Activated naive CD8-positive, alpha-beta T cell treated with anti-CD3 and anti-CD28 coated beads for 36 hours (primary cell): ENCODE measurements around the gene TMEM240. TPM values are rescaled to one million over a fixed set of nuclear protein-coding genes. Genes with fewer than 3 reads are reported as not detected.
"Not testable (repeated sequence)": the region's sequence is repeated elsewhere in the genome, so short reads cannot be mapped to it uniquely, and the experiment has no call there.

Experiments
- DNase-seq: peaks from one replicate; pipeline ENCODE4 v3.0.0; 2021
- H3K27ac Mint-ChIP-seq: one replicate; pipeline ENCODE4 v1.8.0; 2022; ENCODE audit warnings: mild to moderate bottlenecking, moderate library complexity, mixed read lengths
- H3K27me3 Mint-ChIP-seq: one replicate; pipeline ENCODE4 v1.8.0; 2022; ENCODE audit warnings: mild to moderate bottlenecking, mixed read lengths
- H3K36me3 Mint-ChIP-seq: one replicate; pipeline ENCODE4 v1.8.0; 2021; ENCODE audit warnings: mild to moderate bottlenecking, mixed read lengths
- H3K4me1 Mint-ChIP-seq: one replicate; pipeline ENCODE4 v1.8.0; 2021; ENCODE audit warnings: mixed read lengths
- H3K4me3 Mint-ChIP-seq: one replicate; pipeline ENCODE4 v1.8.0; 2022; ENCODE audit warnings: mild to moderate bottlenecking, moderate library complexity, mixed read lengths
- H3K9me3 Mint-ChIP-seq: one replicate; pipeline ENCODE4 v1.8.0; 2022; ENCODE audit warnings: mixed read lengths
- total RNA-seq, 2 experiments: library from RNA; stranded (reverse); gene quantifications; one replicate each; pipeline ENCODE4 v1.2.3, GENCODE V29; 2021

The TMEM240 gene
- total RNA-seq, 2 experiments from 2014 or later = 0.88 TPM; not detected in 1

DNA sequence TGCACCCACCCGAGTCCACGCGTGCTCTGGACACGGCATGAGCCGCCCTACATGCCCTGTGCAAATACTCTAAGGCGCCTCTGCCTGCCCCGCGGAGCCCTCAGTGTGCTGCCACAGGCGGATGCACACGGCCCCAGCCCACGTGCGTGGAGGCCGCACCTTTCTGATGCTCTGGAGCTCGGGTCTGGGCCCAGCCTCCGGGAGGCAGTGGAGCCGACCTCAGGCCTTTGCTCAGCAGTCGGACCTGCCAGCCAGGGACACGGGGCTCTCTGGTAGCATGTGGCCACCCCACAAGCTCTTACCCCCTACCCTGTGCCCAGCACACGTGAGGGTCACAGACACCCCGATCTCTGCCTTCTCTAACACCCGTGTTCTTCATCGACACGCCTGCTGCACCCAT is 2.1 kb downstream of the TMEM240 start:
- no peak for DNase-seq
- Mint-ChIP-seq H3K36me3 (peaks cover 6% of the 10 kb centered on the region), H3K9me3 (no peaks in the 10 kb centered on the region), H3K27me3 (no peaks in the 10 kb centered on the region), H3K4me3 (no peak overlapping the region), H3K27ac (no peak overlapping the region), H3K4me1 (peaks cover 1% of the 10 kb centered on the region)

- Mint-ChIP-seq H3K9me3 (no peaks in the 10 kb centered on the region), H3K4me3 (no peak overlapping the region), H3K27ac (no peak overlapping the region), H3K27me3 (no peaks in the 10 kb centered on the region), H3K4me1 (peaks cover 1% of the 10 kb centered on the region), H3K36me3 (peaks cover 5% of the 10 kb centered on the region)
- no peak for DNase-seq
Measured at GRCh38 chr1:1537626-1538250, 2.7 kb downstream of the TMEM240 start.

DNA sequence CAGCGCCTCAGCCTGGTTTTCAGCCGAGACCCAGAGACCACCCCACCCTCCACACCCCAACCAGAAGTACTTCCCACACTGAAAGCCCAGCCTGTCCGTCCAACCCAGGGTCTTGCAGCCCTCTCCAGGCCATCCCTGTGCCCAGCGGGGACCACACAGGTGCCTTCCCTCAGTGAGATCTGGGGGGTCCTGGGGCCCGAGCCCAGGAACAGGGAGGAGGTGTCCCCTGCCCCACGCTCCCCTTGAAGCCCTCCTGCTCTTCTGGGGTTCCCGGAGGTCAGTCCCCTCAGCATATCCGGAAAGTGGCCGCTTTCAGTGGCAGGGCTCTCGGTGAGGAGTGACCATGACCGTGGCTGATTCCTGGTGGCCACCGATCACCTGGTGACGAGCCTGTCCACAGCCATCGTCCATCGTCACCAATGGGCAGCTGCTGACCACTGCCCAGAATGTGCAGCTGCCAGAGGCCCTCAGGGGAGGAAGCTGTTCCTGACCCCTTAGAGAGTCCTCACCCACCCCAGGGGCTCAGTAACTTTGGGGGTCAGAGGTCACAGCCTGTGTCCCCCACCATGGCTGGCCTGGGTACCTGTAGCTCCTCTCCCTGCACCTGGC is 3.4 kb downstream of the TMEM240 start:
- Mint-ChIP-seq H3K4me1 (peaks cover 1% of the 10 kb centered on the region), H3K4me3 (no peak overlapping the region), H3K36me3 (peaks cover 12% of the 10 kb centered on the region), H3K9me3 (peaks cover 1% of the 10 kb centered on the region), H3K27ac (no peak overlapping the region), H3K27me3 (no peaks in the 10 kb centered on the region)
- DNase-seq = no peak

DNA sequence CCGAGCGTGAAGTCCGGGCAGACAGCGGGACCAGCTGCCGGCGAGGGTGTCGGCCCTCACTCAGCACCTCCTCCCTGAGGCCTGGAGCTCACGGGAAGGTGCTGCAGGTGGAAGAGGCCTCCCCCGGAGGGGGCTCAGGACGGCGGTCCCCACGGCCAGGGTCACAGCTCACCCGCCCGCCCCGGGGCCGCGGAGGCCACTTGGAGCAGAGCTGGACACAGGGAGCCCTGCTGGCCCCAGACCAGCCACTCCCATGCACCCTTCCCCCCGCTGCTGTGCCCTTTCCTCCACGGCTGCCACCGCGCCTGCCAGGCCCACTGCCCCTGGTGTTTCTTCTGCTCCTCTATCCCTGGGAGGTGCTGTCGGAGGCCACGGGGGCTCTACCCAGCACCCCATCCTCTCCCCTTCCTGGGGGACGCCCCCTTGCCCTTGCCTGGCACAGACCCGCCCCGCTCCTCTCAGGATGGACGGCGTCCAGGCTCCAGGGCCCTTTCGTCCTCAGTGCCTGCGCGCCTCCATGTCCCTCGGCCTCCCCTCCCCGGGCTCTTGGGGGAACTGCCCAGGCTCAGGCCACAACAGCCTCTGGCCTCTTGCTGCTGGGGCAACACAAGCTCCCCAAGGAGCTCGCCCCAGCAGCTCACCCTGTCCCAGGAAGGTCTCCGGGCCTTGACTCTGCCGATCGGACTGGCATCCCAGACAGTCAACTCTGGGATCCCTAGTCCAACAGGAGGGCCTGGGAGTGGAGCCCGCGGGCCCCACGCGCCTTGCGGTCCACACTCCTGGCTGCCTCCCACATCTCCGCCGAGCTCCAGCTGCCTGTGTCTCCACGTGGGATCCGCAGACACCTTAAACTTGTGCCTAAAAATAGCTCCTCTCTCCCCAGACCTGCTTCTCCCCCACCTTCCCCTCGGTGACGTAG is 4.1 kb downstream of the TMEM240 start:
- peaks cover 14% of the 10 kb centered on the region for H3K36me3 Mint-ChIP-seq
- H3K4me3 Mint-ChIP-seq = no peak overlapping the region
- DNase-seq = no peak
- H3K27me3 Mint-ChIP-seq = no peaks in the 10 kb centered on the region
- H3K27ac Mint-ChIP-seq = no peak overlapping the region
- peaks cover 1% of the 10 kb centered on the region for H3K4me1 Mint-ChIP-seq
- H3K9me3 Mint-ChIP-seq = peaks cover 5% of the 10 kb centered on the region

DNA sequence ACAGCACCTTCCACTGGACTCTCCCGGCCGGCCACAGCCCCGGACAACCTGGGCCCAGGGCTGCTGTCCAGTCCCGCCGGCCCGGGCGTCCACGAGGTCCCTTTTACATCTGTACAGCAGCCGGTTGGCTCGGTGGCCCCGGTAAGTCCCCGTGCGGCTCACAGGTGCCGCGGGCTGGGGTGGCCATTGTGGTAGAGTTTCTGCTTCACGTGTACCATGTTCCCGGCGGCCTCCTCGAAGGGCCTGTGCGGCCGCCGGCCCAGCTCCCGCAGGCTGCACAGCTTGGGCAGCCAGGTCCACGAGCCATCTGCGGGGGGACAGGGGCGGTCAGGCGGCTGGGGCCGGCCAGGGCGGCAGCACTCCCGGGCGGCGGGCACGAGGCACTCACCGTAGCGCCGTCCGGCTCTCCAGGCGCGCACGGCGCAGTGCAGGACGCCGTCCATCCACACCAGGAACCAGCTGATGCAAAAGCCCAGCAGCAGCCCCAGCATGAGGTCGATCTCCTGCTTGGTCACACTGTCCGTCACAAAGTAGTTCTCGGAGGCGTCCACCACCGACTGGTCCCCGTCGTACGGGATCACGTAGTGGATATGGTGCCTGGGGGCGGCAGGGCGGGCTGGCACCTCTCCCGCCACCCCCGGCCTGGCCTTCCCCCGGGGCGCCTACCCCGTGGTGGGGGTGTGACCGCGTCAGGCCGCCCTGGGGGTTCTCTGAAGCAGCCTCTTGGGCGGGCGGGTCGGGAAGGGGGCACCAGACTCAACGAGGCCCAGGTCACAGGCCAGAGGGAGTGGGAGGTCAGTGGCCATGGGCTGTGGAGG is 5.0 kb downstream of the TMEM240 start:
- H3K4me1 Mint-ChIP-seq = peaks cover 1% of the 10 kb centered on the region
- H3K36me3 Mint-ChIP-seq = peaks cover 20% of the 10 kb centered on the region
- H3K27me3 Mint-ChIP-seq = no peaks in the 10 kb centered on the region
- H3K9me3 Mint-ChIP-seq = peaks cover 7% of the 10 kb centered on the region
- DNase-seq = no peak
- H3K27ac Mint-ChIP-seq = no peak overlapping the region
- no peak overlapping the region for H3K4me3 Mint-ChIP-seq

DNA sequence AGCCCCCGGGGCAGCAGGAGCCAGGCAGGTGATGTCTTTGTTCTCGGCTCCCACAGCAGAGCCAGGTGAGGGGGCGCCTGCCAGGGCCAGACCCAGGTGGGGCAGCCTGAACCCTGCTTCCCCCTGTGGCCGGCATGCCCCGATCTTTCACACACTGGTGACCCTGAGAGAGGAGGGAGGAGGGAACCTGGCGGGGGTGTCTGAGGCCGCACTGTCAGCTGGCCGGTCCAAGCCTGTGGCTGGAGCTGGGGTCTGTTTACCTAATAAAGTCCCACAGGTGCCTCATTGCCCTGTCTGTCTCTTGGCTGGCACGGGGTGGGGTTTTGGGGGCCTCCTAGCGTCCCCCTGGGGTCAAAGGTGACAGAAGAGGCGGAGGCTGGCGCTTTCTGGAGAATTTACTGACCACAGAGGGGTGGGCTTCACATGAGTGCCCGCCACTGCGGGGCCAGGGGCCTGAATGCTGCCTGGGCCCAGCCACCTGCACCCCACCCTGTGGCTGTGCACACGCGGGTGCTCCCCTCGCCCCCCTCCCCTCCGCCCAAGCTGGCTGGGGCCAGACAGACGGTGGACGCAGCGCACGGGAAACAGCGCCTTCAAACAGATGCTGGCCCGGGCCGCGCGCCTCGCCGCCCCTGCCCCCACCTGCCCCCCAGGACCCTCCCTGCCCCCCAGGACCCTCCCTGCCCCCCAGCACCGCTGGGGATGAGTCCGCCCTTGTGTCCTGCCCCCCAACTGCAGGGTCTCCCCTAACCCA is 5.8 kb downstream of the TMEM240 start:
- Mint-ChIP-seq H3K4me1 (peaks cover 1% of the 10 kb centered on the region), H3K9me3 (peaks cover 7% of the 10 kb centered on the region), H3K36me3 (peaks cover 29% of the 10 kb centered on the region), H3K27ac (no peak overlapping the region), H3K4me3 (no peak overlapping the region), H3K27me3 (no peaks in the 10 kb centered on the region)
- no peak for DNase-seq

GRCh38 chr1:1533894-1534291 is 6.5 kb downstream of the TMEM240 start:
- H3K27ac Mint-ChIP-seq, H3K9me3 Mint-ChIP-seq, H3K27me3 Mint-ChIP-seq, H3K4me1 Mint-ChIP-seq, DNase-seq, H3K4me3 Mint-ChIP-seq: not testable (repeated sequence)
- peaks cover 34% of the 10 kb centered on the region for H3K36me3 Mint-ChIP-seq

DNA sequence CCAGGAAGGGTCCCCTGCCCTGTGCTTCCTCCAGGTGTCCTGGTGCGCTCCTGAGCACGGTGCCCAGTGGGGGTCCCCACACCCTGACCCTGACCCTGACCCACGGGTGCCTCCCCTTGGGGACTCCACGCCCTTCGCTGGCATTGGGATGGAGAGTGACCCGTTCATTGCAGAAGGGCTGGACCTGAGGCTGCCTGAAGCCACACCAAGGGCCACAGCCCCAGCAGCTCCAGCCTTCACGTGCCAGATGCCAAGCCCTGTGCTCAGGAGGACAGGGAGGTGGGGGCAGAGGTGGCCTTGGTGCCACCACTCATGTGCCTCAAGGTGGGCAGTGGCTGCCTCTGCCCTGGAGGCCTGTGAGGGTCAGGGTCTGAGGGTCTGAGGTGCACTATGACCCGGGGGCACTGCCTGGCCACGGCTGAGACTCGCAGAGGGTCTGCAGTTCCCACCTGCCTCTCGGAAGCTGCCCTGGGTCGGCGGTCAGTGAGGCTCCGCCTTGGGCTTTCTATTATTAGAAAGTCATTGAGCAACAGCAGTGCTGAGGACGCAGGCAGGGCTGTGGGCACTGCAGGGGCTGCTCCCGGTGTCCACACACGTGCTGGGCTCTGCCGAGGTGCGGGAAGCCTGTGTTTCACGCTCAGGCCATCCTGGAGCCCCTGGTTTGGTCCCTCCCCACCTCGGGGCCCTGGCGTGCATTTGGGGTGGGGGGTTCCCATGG is 7.1 kb downstream of the TMEM240 start:
- H3K27ac Mint-ChIP-seq, DNase-seq, H3K9me3 Mint-ChIP-seq, H3K4me3 Mint-ChIP-seq, H3K27me3 Mint-ChIP-seq, H3K4me1 Mint-ChIP-seq: not testable (repeated sequence)
- peaks cover 37% of the 10 kb centered on the region for H3K36me3 Mint-ChIP-seq

DNA sequence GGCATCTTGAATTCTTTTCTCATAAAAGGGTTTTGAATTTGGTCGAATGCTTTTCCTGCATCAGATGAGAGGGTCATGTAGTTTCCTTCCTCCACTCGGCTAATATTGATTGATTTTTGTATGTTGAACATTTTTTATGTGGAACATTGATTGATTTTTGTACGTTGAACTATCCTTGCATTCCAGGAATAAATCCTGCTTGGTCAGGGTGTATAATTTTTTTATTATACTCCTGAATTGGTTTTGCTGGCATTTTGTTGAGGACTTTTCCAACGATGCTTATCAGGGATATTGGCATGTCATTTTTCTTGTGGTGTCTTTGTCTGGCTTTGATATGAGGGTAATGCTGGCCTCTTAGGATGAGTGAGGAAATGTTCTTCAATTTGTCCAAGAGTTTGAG is 8.5 kb downstream of the TMEM240 start:
- H3K4me3 Mint-ChIP-seq = no peak overlapping the region
- DNase-seq = no peak
- no peak overlapping the region for H3K27ac Mint-ChIP-seq
- no peaks in the 10 kb centered on the region for H3K27me3 Mint-ChIP-seq
- H3K9me3 Mint-ChIP-seq = peaks cover 7% of the 10 kb centered on the region
- H3K36me3 Mint-ChIP-seq = peaks cover 37% of the 10 kb centered on the region
- H3K4me1 Mint-ChIP-seq = no peaks in the 10 kb centered on the region

- no peaks in the 10 kb centered on the region for H3K4me1 Mint-ChIP-seq
- H3K4me3 Mint-ChIP-seq = no peak overlapping the region
- H3K27ac Mint-ChIP-seq = no peak overlapping the region
Measured at GRCh38 chr1:1529936-1530335, 10.5 kb downstream of the TMEM240 start.

GRCh38 chr1:1529321-1529720 is 11.1 kb downstream of the TMEM240 start:
- peaks cover 7% of the 10 kb centered on the region for H3K9me3 Mint-ChIP-seq
- H3K27ac Mint-ChIP-seq = no peak overlapping the region
- H3K27me3 Mint-ChIP-seq = no peaks in the 10 kb centered on the region
- peaks cover 37% of the 10 kb centered on the region for H3K36me3 Mint-ChIP-seq
- H3K4me1 Mint-ChIP-seq = no peaks in the 10 kb centered on the region
- no peak for DNase-seq
- no peak overlapping the region for H3K4me3 Mint-ChIP-seq

More at GRCh38 chr1:1529936-1530335, 10.5 kb downstream of the TMEM240 start:
- Mint-ChIP-seq H3K36me3 (peaks cover 37% of the 10 kb centered on the region), H3K9me3 (peaks cover 7% of the 10 kb centered on the region), H3K27me3 (no peaks in the 10 kb centered on the region)
- no peak for DNase-seq

GRCh38 chr1:1528301-1529267 is 11.8 kb downstream of the TMEM240 start:
- H3K27ac Mint-ChIP-seq = no peak overlapping the region
- no peaks in the 10 kb centered on the region for H3K4me1 Mint-ChIP-seq
- no peak overlapping the region for H3K4me3 Mint-ChIP-seq
- H3K9me3 Mint-ChIP-seq = peaks cover 7% of the 10 kb centered on the region
- peaks cover 37% of the 10 kb centered on the region for H3K36me3 Mint-ChIP-seq
- H3K27me3 Mint-ChIP-seq = no peaks in the 10 kb centered on the region
- no peak for DNase-seq
